GM18511 (cell line): ENCODE measurements around the gene MIA.
"Not testable (repeated sequence)": the region's sequence is repeated elsewhere in the genome, so short reads cannot be mapped to it uniquely, and the experiment has no call there.

Experiments
- ATAC-seq: cut with Tn5 transposase; IDR thresholded peaks from one replicate; pipeline ENCODE4 v1.9.1; 2021; ENCODE audit warnings: mild to moderate bottlenecking, moderate library complexity; ENCODE audit not compliant: unreplicated experiment

The MIA gene

DNA sequence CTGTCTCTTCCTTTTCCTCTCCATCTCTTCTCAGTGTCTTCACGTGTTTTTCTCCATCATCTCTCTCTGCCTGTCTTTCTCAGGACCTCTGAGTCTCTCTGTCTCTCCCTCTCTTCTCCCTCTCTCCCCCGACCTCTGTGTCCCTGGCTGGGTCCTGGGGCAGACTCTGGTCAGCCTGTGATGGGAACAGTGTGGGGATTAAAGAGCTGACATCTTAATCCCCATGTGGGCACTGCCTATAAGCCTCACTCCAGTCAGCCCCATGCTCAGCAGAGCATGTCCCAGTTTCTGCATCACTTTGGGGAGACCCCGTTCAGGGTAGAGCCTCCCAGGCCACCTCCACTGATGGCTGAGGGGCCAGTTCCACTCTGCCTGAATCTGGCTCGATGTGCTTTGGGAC is 39.9 kb downstream of the MIA start:
- ATAC-seq = no peak

DNA sequence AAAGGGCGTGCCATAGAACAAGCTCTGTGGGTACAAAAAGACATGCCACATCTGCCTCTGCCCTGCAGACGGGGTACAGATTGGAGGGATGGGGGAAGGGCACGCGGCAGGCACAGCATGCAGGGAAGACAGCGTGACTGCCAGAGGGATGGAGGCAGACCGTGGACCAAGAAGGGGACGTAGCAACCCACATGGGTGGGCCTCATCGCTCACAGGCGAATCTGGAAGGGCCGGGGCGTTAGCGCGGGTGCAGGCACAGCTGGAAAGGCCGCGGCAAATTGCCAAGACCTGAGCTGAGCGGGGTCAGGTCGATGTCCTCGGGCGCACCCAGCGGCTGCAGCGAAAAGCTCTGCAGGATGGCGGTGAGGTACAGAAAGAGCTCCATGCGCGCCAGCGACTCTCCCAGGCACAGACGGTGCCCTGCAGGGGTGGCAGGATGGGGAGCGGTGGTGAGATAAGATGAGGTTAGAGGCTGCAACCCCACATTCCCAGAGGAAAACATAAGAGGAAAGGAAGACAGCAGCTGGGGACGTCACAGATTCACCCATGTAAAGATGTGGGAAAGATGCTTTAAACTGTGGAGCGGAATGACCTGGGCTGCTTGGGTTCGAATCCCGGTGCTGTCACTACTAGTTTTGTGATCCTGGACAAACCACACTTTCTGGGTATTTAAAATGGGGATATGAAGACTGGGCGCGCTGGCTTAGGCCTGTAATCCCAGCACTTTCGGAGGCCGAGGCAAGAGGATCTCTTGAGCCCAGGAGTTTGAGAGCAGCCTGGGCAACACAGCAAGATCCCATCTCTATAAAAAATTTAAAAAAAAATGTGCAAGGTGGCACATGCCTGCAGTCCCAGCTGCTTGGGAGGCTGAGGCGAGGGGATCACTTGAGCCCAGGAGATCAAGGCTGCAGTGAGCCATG is 43.4 kb downstream of the MIA start:
- peak; percentile 57 for ATAC-seq

DNA sequence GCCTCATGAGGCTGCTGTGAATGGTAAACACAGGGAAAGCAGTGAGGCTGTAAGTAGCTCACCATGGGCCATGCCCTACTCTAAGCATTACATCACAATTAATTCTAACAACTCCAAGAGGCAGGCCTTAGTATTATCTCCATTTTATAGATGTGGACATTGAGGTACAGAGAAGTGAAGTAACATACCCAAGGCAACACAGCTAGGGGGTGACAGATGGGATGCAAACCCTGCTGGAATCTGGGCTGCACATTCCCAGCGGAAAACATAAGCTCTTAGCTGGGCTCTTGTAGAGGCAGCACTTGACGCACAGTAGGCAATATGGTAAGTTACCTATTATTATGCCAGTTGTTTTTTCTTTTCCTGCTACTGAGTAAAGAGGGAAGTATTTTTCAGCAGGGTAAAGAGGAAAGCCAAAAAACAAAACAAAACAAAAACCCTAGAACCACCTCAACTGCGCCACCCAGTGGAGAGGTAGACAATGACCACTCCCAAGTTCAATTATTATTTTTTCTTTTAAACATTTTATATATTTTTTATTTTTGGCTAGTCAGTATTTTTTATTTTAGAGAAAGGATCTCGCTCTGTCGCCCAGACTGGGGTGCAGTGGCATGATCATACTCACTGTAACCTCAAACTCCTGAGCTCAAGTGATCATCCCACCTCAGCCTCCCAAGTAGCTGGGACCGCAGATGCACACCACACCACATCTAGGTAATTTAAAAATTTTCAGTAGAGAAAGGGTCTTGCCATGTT is 44.3 kb downstream of the MIA start:
- not testable (repeated sequence) for ATAC-seq

DNA sequence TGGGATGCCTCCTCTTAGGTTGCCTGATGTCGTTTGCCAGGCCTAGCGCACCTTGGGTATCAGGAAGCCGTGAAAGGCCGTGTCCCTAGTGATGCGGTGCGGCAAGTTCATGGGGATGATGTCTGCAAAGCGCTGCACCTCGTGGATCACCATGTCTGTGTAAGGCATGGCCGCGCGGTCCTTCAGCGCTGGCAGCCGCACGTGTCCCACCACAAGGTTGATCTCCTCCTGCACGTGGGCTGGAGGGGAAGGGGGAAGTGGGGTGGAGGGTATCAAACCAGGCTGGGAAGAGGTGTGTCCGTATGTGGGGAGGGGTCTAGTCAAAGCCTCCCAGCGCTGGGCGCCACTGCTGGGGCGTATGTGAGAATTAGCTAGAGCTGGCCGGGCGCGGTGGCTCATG is 46.8 kb downstream of the MIA start:
- ATAC-seq = no peak

DNA sequence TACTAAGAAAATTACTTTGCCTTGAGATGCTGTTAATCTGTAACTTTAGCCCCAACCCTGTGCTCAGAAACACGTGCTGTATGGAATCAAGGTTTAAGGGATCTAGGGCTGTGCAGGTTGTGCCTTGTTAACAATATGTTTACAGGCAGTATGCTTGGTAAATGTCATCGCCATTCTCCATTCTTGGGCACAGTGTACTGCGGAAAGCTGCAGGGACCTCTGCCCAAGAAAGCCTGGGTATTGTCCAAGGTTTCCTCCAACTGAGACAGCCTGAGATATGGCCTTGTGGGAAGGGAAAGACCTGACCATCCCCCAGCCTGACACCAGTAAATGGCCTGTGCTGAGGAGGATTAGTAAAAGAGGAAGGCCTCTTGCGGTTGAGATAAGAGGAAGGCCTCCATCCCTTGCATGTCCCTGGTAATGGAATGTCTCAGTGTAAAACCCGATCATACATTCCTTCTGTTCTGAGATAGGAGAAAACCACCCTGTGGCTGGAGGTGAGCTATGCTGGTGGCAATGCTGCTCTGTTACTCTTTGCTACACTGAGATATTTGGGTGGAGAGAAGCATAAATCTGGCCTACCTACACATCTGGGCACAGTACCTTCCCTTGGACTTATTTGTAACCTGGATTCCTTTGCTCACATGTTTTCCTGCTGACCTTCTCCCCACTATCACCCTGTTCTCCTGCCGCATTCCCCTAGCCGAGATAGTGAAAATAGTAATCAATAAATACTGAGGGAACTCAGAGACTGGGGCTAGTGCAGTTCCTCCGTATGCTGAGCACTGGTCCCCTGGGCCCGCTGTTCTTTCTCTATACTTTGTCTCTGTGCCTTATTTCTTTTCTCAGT is 47.6 kb downstream of the MIA start:
- ATAC-seq = not testable (repeated sequence)

DNA sequence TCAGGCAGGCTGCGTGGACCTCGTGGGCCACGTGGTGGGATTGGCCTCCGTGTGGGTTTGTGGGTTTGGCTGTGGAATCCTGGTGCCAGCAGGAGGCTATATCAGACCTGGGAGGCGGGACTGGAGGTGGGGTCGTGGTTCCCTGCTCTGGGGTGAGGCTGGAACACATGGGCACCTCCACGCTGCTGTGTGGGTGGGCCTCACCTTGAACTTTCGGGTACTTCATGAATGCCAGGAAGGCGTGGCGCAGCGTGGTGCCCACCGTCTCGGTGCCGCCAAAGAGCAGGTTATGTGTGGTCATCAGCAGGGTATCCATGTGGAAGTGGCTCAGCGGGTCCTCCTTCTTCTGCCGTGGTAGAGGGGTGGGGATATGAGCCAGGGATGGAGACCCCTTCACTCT is 49.6 kb downstream of the MIA start:
- ATAC-seq = not testable (repeated sequence)

DNA sequence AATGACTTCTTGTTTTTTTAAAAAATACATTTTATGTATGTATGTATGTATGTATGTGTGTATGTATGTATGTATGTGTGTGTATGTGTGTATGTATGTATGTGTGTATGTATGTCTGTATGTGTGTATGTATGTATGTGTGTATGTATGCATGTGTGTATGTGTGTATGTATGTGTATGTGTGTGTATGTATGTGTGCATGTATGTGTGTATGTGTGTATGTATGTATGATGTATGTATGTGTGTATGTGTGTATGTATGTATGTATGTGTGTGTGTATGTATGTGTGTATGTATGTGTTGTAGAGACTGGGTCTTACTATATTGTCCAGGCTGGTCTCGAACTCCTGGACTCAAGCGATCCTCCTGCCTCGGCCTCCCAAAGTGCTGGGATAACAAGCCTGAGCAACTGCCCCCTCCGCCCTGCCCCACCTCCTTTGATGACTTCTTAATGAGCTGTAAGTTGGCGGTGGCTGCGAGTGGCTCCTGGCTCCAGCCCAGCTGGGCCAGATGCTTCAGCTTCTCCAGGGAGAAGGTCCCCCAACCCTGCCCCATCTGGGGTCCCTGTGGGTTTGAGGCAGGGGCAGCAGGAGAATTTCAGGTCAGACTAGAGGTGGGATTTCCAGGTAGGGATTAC is 50.3 kb downstream of the MIA start:
- ATAC-seq = not testable (repeated sequence)

DNA sequence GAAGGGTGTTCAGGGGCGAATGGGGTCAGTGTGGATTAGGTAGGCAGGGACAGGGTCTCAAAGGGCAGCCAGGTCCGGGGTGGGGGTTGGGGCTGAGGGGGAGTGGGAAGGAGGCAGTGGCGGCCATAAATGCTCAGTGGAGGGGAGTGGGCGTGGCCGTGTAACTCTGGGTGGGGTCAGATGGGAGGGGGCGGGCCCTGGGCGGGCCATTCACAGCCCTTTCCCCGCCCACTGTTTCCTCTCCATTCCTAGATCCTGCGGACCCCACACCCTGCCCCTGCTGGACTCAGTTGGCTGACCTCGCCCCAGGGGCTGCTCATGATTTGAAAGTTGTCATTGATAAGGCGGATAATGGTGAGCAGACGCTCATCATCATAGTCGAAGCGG is 51.0 kb downstream of the MIA start:
- not testable (repeated sequence) for ATAC-seq

DNA sequence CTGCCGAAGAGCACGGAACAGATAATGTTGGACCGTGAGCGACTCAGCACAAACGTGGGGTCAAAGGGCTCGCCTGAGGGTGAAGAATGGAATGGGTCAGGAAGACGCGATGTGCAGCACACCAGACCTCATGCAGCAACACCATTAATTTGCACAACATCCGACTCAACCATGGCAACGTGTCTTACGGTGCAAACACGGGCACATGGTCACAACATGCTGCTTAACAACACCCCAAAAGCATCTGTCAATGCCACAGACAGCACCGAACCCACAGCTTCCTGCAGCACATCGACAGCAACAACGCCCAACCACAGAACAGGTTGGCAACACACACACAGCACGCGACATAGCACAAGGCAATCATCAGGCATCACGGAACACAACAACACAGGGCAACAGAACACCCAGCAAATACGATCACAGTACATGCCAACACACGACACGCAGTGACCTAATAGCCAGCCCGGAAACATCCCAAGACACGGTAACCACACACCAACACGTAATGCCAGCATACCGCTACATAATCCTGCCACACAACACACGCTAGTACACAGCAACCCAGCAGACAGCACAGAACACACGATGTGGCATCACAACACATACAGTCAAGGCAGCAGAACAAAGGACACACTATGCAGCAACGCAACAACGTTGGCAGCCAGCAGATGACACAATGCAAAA is 51.5 kb downstream of the MIA start:
- ATAC-seq = not testable (repeated sequence)
